ENCODE measurements around the gene JADE3. TPM values are rescaled to one million over a fixed set of nuclear protein-coding genes. Genes with fewer than 3 reads are reported as not detected.

Gene JADE3
- total RNA-seq, 1 donor from 2014 or later, result 22.5 TPM

DNA sequence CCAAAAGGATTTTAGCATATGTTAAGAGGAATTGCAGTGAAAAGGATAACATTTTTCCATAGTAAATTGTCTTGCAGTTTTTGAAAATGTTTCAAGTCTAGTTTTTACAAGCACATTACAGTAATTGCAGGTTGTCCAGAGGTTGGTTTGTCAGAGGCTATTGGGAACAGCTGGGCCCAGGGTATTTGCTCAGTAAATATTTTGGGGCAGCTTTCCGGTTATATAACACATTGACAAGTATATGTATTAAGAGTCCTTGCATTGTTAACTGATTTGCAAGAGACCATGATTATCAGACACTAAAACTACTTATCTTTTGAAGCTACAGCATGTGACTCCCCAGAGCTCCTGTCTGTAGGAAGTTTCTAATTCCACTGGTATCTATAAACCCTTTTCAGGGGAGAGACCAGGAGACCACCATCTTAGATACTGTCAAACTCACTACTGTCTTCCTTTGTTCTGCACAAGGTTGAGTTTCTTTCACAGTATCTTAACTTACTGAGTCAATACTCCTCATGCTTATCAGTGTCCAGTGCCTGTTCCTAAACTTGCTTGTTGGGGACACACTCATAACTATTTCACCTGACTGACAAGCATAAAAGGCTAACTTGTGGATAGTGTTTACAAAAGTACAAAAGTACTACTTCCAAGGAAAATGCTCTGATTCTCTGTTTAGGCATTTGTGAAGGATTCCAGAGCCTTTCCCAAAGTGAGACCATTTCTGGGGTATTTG, 147.1 kb downstream of the JADE3 start:
- no peak overlapping the region for H3K27ac Mint-ChIP-seq

DNA sequence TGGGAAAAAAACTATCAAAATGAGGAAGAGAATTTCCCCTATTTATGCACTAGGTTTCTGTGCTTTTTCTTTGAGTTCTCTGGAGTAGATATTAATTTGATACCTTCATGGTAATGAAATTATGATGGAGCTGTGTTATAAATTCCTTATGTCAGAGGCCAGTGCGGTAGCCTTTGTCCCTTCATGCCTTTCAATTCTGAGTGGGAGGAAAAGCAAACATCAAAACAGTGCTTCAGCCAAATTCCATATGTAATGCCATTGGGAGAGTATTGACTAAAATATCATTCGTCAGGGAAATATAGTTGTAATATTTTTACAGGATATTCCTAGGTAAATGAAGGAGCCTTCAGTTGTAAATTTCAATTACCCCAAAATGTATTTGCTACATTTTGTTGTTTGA, 148.5 kb downstream of the JADE3 start:
- TF ChIP-seq, protein P1, sequence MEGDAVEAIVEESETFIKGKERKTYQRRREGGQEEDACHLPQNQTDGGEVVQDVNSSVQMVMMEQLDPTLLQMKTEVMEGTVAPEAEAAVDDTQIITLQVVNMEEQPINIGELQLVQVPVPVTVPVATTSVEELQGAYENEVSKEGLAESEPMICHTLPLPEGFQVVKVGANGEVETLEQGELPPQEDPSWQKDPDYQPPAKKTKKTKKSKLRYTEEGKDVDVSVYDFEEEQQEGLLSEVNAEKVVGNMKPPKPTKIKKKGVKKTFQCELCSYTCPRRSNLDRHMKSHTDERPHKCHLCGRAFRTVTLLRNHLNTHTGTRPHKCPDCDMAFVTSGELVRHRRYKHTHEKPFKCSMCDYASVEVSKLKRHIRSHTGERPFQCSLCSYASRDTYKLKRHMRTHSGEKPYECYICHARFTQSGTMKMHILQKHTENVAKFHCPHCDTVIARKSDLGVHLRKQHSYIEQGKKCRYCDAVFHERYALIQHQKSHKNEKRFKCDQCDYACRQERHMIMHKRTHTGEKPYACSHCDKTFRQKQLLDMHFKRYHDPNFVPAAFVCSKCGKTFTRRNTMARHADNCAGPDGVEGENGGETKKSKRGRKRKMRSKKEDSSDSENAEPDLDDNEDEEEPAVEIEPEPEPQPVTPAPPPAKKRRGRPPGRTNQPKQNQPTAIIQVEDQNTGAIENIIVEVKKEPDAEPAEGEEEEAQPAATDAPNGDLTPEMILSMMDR (IDR thresholded peaks at IDR 0.05; ENCODE audit: unreplicated experiment), result no peak
- Mint-ChIP-seq H3K9me3 (ENCODE audit: low read depth) (peaks cover 7% of the 10 kb centered on the region), H3K4me1 (ENCODE audit: low read depth) (peaks cover 24% of the 10 kb centered on the region), H3K27ac (peak overlapping the region; percentile 17), H3K27me3 (no peaks in the 10 kb centered on the region), H3K36me3 (ENCODE audit: insufficient read depth) (peaks cover 14% of the 10 kb centered on the region), H3K4me3 (ENCODE audit: low read depth) (no peak overlapping the region)
- DNase-seq (ENCODE audit: low spot score, unreplicated experiment), result no peak

More for the DNA sequence above, 147.1 kb downstream of the JADE3 start:
- TF ChIP-seq, protein P1 (IDR thresholded peaks at IDR 0.05; ENCODE audit: unreplicated experiment), result no peak
- Mint-ChIP-seq H3K9me3 (ENCODE audit: low read depth) (peaks cover 6% of the 10 kb centered on the region), H3K36me3 (ENCODE audit: insufficient read depth) (peaks cover 14% of the 10 kb centered on the region), H3K4me3 (ENCODE audit: low read depth) (no peak overlapping the region), H3K4me1 (ENCODE audit: low read depth) (peaks cover 26% of the 10 kb centered on the region), H3K27me3 (no peaks in the 10 kb centered on the region)
- DNase-seq (ENCODE audit: low spot score, unreplicated experiment), result no peak

DNA sequence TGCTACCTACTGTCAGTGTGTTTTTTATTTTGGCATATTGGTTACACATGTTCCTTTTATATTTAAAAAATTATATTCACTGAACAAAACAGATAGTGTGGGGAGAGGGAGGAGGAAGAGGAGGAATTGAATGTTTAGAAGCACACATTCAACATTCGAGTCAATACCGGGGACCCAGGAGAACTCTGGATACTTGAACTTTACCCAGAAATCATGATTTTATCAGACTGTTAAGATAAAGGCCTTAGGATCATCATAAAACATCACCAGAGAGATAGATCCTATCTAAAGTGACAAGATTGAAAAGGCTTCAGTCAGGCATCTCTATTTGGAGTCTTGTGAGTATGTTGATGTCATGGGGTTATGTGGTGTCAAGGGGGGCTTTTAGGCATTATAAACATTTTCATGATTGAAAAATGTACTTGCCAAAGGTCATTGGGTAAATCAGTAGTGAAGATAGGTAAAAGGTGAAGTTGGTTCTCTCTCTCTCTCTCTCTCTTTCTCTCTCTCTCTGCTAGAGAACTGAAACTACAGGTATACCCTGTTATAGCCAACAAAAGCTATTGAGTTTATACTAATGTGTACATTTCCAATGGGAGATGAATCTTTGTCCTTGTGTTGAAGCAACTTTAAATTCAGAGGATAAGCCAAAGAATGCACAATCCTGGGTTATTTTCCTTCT, 149.2 kb downstream of the JADE3 start:
- H3K9me3 Mint-ChIP-seq (ENCODE audit: low read depth), result peaks cover 7% of the 10 kb centered on the region
- no peak overlapping the region for H3K4me3 Mint-ChIP-seq (ENCODE audit: low read depth)
- no peak for DNase-seq (ENCODE audit: low spot score, unreplicated experiment)
- no peak overlapping the region for H3K27ac Mint-ChIP-seq
- H3K36me3 Mint-ChIP-seq (ENCODE audit: insufficient read depth), result peaks cover 12% of the 10 kb centered on the region
- TF ChIP-seq, protein P1 (IDR thresholded peaks at IDR 0.05; ENCODE audit: unreplicated experiment), result no peak
- H3K4me1 Mint-ChIP-seq (ENCODE audit: low read depth), result peaks cover 24% of the 10 kb centered on the region
- H3K27me3 Mint-ChIP-seq, result no peaks in the 10 kb centered on the region

DNA sequence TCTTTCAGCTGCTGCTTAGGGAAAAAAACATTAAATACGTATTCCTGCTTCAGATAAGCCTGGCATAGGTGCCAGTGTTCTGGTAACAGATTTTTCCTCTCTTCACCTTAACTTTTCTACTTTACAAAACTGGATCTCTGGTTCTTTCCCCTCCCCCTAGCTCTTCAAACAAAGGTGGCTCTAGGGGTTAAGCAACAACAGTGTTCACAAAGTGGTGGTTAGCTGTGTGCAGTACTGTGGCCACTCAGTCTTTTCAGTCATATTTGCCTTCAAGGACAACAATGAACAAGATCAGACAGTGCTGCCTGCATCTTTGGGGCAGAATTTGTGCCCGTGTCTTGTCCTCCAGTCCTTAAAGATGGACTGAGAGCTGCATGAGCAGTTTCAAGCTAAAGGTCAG, 151.0 kb downstream of the JADE3 start:
- peaks cover 14% of the 10 kb centered on the region for H3K9me3 Mint-ChIP-seq (ENCODE audit: low read depth)
- no peak for DNase-seq (ENCODE audit: low spot score, unreplicated experiment)
- peaks cover 22% of the 10 kb centered on the region for H3K4me1 Mint-ChIP-seq (ENCODE audit: low read depth)
- H3K4me3 Mint-ChIP-seq (ENCODE audit: low read depth), result no peak overlapping the region
- H3K36me3 Mint-ChIP-seq (ENCODE audit: insufficient read depth), result peaks cover 9% of the 10 kb centered on the region
- TF ChIP-seq, protein P1 (IDR thresholded peaks at IDR 0.05; ENCODE audit: unreplicated experiment), result no peak
- no peaks in the 10 kb centered on the region for H3K27me3 Mint-ChIP-seq
- no peak overlapping the region for H3K27ac Mint-ChIP-seq

DNA sequence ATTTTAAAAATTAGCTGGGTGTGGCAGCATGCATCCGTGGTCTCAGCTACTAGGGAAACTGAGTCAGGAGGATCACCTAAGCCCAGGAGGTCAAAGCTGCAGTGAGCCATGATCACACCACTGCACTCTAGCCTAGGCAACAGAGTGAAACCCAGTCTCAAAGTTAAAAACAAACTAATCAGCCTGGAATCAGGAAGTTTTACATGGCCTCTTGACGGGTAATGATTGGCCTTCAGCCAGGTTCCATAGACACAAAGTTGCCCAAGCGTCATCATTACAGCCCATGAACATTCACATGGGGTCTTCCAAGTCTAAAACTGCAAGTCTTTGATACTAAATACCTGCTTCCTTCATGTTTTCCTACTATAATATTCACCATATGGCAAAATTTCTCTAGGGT, 156.0 kb downstream of the JADE3 start:
- Mint-ChIP-seq H3K27ac (no peak overlapping the region), H3K4me1 (ENCODE audit: low read depth) (peaks cover 2% of the 10 kb centered on the region), H3K4me3 (ENCODE audit: low read depth) (no peak overlapping the region), H3K36me3 (ENCODE audit: insufficient read depth) (peaks cover 6% of the 10 kb centered on the region), H3K27me3 (no peaks in the 10 kb centered on the region), H3K9me3 (ENCODE audit: low read depth) (peaks cover 13% of the 10 kb centered on the region)
- DNase-seq (ENCODE audit: low spot score, unreplicated experiment), result no peak
- TF ChIP-seq, protein P1 (IDR thresholded peaks at IDR 0.05; ENCODE audit: unreplicated experiment), result no peak
